B cell (primary cell): ENCODE data around the gene TRPV2. TPM values are rescaled to one million over a fixed set of nuclear protein-coding genes. Genes with fewer than 3 reads are reported as not detected.

Experiments
- ATAC-seq: fragments of 200-7000 bp; cut with Tn5 transposase; one replicate; pipeline ENCODE4 v1.10.0; 2021; ENCODE audit warnings: low read depth, mild to moderate bottlenecking, moderate number of reproducible peaks, moderate library complexity
- CTCF ChIA-PET: fragments of 350-600 bp; sonication (Branson Sonifier 250); formaldehyde crosslinking; loops from one replicate; lab custom pipeline; 2021; ENCODE audit warnings: antibody characterized with exemption, inconsistent platforms; lab: Charles Lee
- POLR2A ChIA-PET: fragments of 350-600 bp; sonication (Branson Sonifier 250); formaldehyde crosslinking; loops from one replicate; lab custom pipeline; 2021; ENCODE audit warnings: antibody characterized with exemption; lab: Charles Lee
- DNase-seq: peaks from one replicate; pipeline ENCODE4 v3.0.0; 2013
- H2AFZ ChIP-seq: 2 replicates; pipeline ENCODE4 v1.6.1; 2012; ENCODE audit warnings: mild to moderate bottlenecking, low read depth, low read length; ENCODE audit not compliant: insufficient read depth, poor library complexity, severe bottlenecking
- H3K27ac ChIP-seq, 2 donors: 1 replicate in 1 of 2; 2 replicates in 1 of 2; pipeline ENCODE4 v1.5.1; 2012 to 2013; ENCODE audit warnings: low read length in 2 of 2, mild to moderate bottlenecking in 2 of 2, moderate library complexity in 1 of 2
- H3K27me3 ChIP-seq, 4 experiments: fragments of 200-600 bp in 1 of 4; sonication (generic) in 1 of 4; replicated peaks in 1 of 4; 1 replicate in 2 of 4; 2 replicates in 2 of 4; pipeline versions ENCODE4 v1.6.1 to v1.7.0; 2013 to 2016; ENCODE audit warnings: low read length in 3 of 4, mild to moderate bottlenecking in 2 of 4, mixed read lengths in 1 of 4, moderate library complexity in 1 of 4; ENCODE audit not compliant: insufficient read depth in 4 of 4, control insufficient read depth in 3 of 4; ENCODE audit errors: control extremely low read depth in 1 of 4
- H3K36me3 ChIP-seq, 2 experiments: replicated peaks in 1 of 2; 1 replicate in 1 of 2; 2 replicates in 1 of 2; pipeline versions ENCODE4 v1.6.1 to v1.7.1; 2013; ENCODE audit warnings: low read length in 1 of 2; ENCODE audit not compliant: insufficient read depth in 2 of 2, control insufficient read depth in 1 of 2; ENCODE audit errors: control extremely low read depth in 1 of 2, extremely low read depth in 1 of 2
- H3K4me1 ChIP-seq, 2 donors: fragments of 200-600 bp in 1 of 2; sonication (generic) in 1 of 2; 1 replicate in 1 of 2; 2 replicates in 1 of 2; pipeline versions ENCODE4 v1.5.1 to v1.6.1; 2013 to 2017; ENCODE audit warnings: low read length in 2 of 2; ENCODE audit not compliant: control insufficient read depth in 2 of 2, insufficient read depth in 2 of 2
- H3K4me2 ChIP-seq: replicated peaks from 2 replicates; pipeline ENCODE3; 2012; ENCODE audit warnings: mild to moderate bottlenecking, low read depth, low read length; ENCODE audit not compliant: poor library complexity, severe bottlenecking
- H3K4me3 ChIP-seq, 5 experiments: fragments of 200-600 bp in 1 of 5; sonication (generic) in 1 of 5; 1 replicate in 3 of 5; 2 replicates in 2 of 5; pipeline versions ENCODE4 v1.5.1 to v1.7.0; 2011 to 2016; ENCODE audit warnings: low read length in 4 of 5, mild to moderate bottlenecking in 4 of 5, low read depth in 2 of 5, control low read depth in 1 of 5, moderate library complexity in 1 of 5; ENCODE audit not compliant: insufficient read depth in 1 of 5; ENCODE audit errors: control extremely low read depth in 1 of 5, extremely low read depth in 1 of 5
- H3K79me2 ChIP-seq: fragments of 200-600 bp; sonication (generic); one replicate; pipeline ENCODE4 v1.6.0; 2016; ENCODE audit warnings: low read length; ENCODE audit not compliant: control insufficient read depth, insufficient read depth
- H3K9ac ChIP-seq: fragments of 200-600 bp; sonication (generic); 2 replicates; pipeline ENCODE4 v1.6.1; 2017; ENCODE audit warnings: mild to moderate bottlenecking, low read length, moderate library complexity
- H3K9me3 ChIP-seq, 3 donors: one replicate each; pipeline versions ENCODE4 v1.6.1 to v1.7.1; 2013; ENCODE audit warnings: low read length in 2 of 3; ENCODE audit not compliant: control insufficient read depth in 2 of 3, insufficient read depth in 1 of 3; ENCODE audit errors: control extremely low read depth in 1 of 3
- H4K20me1 ChIP-seq: 2 replicates; pipeline ENCODE4 v1.6.0; 2012; ENCODE audit warnings: mild to moderate bottlenecking, low read length; ENCODE audit not compliant: insufficient read depth, control insufficient read depth, poor library complexity, severe bottlenecking
- H3K27ac Mint-ChIP-seq: one replicate; pipeline ENCODE4 v1.8.0; 2021; ENCODE audit warnings: mixed read lengths
- H3K27me3 Mint-ChIP-seq: one replicate; pipeline ENCODE4 v1.8.0; 2021; ENCODE audit warnings: mixed read lengths
- H3K4me1 Mint-ChIP-seq: one replicate; pipeline ENCODE4 v1.8.0; 2021; ENCODE audit warnings: mixed read lengths
- H3K4me3 Mint-ChIP-seq: one replicate; pipeline ENCODE4 v1.8.0; 2021; ENCODE audit warnings: mixed read lengths
- H3K9me3 Mint-ChIP-seq: one replicate; pipeline ENCODE4 v1.8.0; 2022; ENCODE audit warnings: mixed read lengths; ENCODE audit not compliant: insufficient read depth
- EZH2 ChIP-seq: IDR thresholded peaks from 2 replicates; pipeline ENCODE4 v1.6.1; 2012; ENCODE audit warnings: borderline replicate concordance, low read depth, mild to moderate bottlenecking, moderate library complexity, low read length; ENCODE audit not compliant: insufficient read depth, poor library complexity, severe bottlenecking
- WGBS: methylation state at CpG from one replicate; pipeline ENCODE4 v1.1.5; 2013; ENCODE audit warnings: missing lambda C conversion rate; ENCODE audit not compliant: insufficient coverage; 5-methylcytosine and 5-hydroxymethylcytosine counted together
- intact Hi-C: fragments of 100-400 bp; cut with micrococcal nuclease; formaldehyde crosslinking; loops from one replicate; pipeline ENCODE4 v1.10.0; 2022
- polyA plus RNA-seq: library from polyadenylated mRNA; depleted of rRNA; stranded (reverse); fragments of >200 nt; gene quantifications from 2 replicates; pipeline ENCODE4 v1.2.3, GENCODE V29; 2012
- total RNA-seq, 2 donors: library from RNA; stranded (reverse); fragments of 120-200 nt in 1 of 2; gene quantifications; 1 replicate in 1 of 2; 2 replicates in 1 of 2; pipeline versions ENCODE4 v1.2.3 to v1.2.4, GENCODE V29; 2013 to 2022
- TF ChIP-seq, protein P1 (sequence below): fragments of 200-600 bp; IDR thresholded peaks from one replicate; pipeline ENCODE4 v1.8.0; 2022; ENCODE audit warnings: antibody characterized with exemption, mild to moderate bottlenecking

TRPV2 gene
- total and polyA plus RNA-seq, 2 donors (not counting 1 experiment from before 2014, with no cell fraction given): 58.6 to 89.0 TPM

DNA sequence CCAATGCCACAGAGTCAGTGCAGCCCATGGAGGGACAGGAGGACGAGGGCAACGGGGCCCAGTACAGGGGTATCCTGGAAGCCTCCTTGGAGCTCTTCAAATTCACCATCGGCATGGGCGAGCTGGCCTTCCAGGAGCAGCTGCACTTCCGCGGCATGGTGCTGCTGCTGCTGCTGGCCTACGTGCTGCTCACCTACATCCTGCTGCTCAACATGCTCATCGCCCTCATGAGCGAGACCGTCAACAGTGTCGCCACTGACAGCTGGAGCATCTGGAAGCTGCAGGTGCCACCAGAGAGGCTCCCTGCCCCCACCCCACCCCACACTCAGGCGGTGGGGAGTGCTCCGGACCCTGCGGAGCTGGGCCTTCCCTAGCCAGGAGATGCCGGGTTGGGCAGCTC, 16.6 kb downstream of the TRPV2 start:
- Histone ChIP-seq H4K20me1 (peaks cover 6% of the 10 kb centered on the region), H2AFZ (no peak overlapping the region), H3K4me2 (no peak overlapping the region), H3K9me3 (no peaks in the 10 kb centered on the region), H3K4me1 (no peaks in the 10 kb centered on the region), H3K36me3 (peaks cover 0 to 25% of the 10 kb centered on the region in 2 experiments), H3K79me2 (no peaks in the 10 kb centered on the region), H3K27ac (no peak overlapping the region), H3K27me3 (no peaks in the 10 kb centered on the region), H3K4me3 (no peak overlapping the region), H3K9ac (no peak overlapping the region)
- Mint-ChIP-seq H3K27me3 (no peaks in the 10 kb centered on the region), H3K4me1 (peaks cover 5% of the 10 kb centered on the region), H3K9me3 (no peaks in the 10 kb centered on the region), H3K27ac (no peak overlapping the region), H3K4me3 (no peak overlapping the region)
- 97% methylated on average over 15 of the region's 15 CpGs for WGBS
- ATAC-seq (no peak), DNase-seq (no peak)
- POLR2A ChIA-PET: interaction anchor here (0.6 to 0.7 kb wide), 2 partner anchors 51 to 1891 kb away, joined by 5 to 10 read pairs; partner anchors contain the start of gene UBB
- TF ChIP-seq, protein P1, sequence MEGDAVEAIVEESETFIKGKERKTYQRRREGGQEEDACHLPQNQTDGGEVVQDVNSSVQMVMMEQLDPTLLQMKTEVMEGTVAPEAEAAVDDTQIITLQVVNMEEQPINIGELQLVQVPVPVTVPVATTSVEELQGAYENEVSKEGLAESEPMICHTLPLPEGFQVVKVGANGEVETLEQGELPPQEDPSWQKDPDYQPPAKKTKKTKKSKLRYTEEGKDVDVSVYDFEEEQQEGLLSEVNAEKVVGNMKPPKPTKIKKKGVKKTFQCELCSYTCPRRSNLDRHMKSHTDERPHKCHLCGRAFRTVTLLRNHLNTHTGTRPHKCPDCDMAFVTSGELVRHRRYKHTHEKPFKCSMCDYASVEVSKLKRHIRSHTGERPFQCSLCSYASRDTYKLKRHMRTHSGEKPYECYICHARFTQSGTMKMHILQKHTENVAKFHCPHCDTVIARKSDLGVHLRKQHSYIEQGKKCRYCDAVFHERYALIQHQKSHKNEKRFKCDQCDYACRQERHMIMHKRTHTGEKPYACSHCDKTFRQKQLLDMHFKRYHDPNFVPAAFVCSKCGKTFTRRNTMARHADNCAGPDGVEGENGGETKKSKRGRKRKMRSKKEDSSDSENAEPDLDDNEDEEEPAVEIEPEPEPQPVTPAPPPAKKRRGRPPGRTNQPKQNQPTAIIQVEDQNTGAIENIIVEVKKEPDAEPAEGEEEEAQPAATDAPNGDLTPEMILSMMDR: no peak
- no peak for TF ChIP-seq EZH2
- intact Hi-C loops: no loop called here
- CTCF ChIA-PET: interaction anchor here (0.7 to 1.1 kb wide), 3 partner anchors 68 to 174 kb away, joined by 3 to 5 read pairs (median 3); no protein-coding TSS in a partner anchor

DNA sequence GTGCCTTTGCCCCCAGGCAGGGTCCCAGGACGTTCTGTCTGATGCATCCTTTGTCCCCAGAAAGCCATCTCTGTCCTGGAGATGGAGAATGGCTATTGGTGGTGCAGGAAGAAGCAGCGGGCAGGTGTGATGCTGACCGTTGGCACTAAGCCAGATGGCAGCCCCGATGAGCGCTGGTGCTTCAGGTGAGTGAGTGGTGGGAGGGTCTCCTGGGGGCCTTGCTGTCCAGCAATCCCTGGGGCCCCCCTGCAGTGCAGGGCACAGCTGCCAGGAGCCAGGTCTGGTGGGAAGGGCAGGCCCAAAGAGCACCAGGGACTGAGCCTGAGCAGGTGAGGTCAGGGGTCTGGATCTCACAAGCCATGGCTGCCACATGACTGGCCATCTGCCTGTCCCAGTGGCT, 18.1 kb downstream of the TRPV2 start:
- Histone ChIP-seq H4K20me1 (no peaks in the 10 kb centered on the region), H3K9me3 (no peaks in the 10 kb centered on the region), H3K4me1 (peaks cover 4 to 5% of the 10 kb centered on the region in 2 donors), H3K4me3 (no peak overlapping the region), H3K36me3 (peaks cover 0 to 11% of the 10 kb centered on the region in 2 experiments), H3K79me2 (no peaks in the 10 kb centered on the region), H2AFZ (no peak overlapping the region), H3K27ac (no peak overlapping the region), H3K27me3 (no peaks in the 10 kb centered on the region), H3K4me2 (no peak overlapping the region), H3K9ac (no peak overlapping the region)
- ATAC-seq (no peak), DNase-seq (no peak)
- ChIA-PET POLR2A (no interaction called here), CTCF (interaction anchor here (1.2 kb wide), 1 partner anchor 18 kb away, joined by 3 read pairs; the partner anchor contains the start of gene TRPV2)
- H3K4me1 Mint-ChIP-seq: peaks cover 12% of the 10 kb centered on the region
- H3K27me3 Mint-ChIP-seq: no peaks in the 10 kb centered on the region
- no peak overlapping the region for H3K27ac Mint-ChIP-seq
- H3K9me3 Mint-ChIP-seq: no peaks in the 10 kb centered on the region
- TF ChIP-seq, protein P1: no peak
- TF ChIP-seq EZH2: no peak
- intact Hi-C loops: no loop called here
- H3K4me3 Mint-ChIP-seq: no peak overlapping the region
- WGBS: 86% methylated on average over 5 of the region's 5 CpGs
